Testis (tissue), 3 donors: ENCODE results near the gene DCBLD2. TPM values are rescaled to one million over a fixed set of nuclear protein-coding genes. Genes with fewer than 3 reads are reported as not detected.

Experiments used
- DNase-seq: peaks from one replicate; pipeline ENCODE4 v3.0.0-alpha.2; 2019
- H3K27ac ChIP-seq, 2 donors: fragments of 200-600 bp; sonication (generic); one replicate each; pipeline ENCODE4 v1.5.1; 2019
- H3K27me3 ChIP-seq: fragments of 200-600 bp; sonication (generic); one replicate; pipeline ENCODE4 v1.5.1; 2019
- H3K36me3 ChIP-seq: fragments of 200-600 bp; sonication (generic); one replicate; pipeline ENCODE4 v1.5.1; 2017; ENCODE audit warnings: low read depth; ENCODE audit errors: missing control alignments
- H3K4me1 ChIP-seq: fragments of 200-600 bp; sonication (generic); one replicate; pipeline ENCODE4 v1.5.1; 2019
- H3K4me3 ChIP-seq, 2 donors: fragments of 200-600 bp; sonication (generic); one replicate each; pipeline ENCODE4 v1.5.1; 2017 to 2019
- H3K9me3 ChIP-seq: fragments of 200-600 bp; sonication (generic); one replicate; pipeline ENCODE4 v1.5.1; 2017
- POLR2A ChIP-seq: fragments of 450-650 bp; IDR thresholded peaks from one replicate; pipeline ENCODE4 v1.6.1; 2017; ENCODE audit warnings: antibody characterized with exemption, mild to moderate bottlenecking, moderate library complexity
- WGBS, 2 donors: methylation state at CpG; one replicate each; pipeline ENCODE4 v1.1.5; 2018; 5-methylcytosine and 5-hydroxymethylcytosine counted together
- intact Hi-C: fragments of 100-400 bp; cut with DNase I; formaldehyde crosslinking; loops from one replicate; pipeline ENCODE4 v1.15.1; 2023; ENCODE audit warnings: low total_unique reads
- polyA plus RNA-seq: library from polyadenylated mRNA; stranded (reverse); fragments of 350-450 nt; fragmentation: Illumina TruSeq; extraction: RNeasy Lipid Tissue Mini Kit (QIAGEN cat#74804); gene quantifications from one replicate; pipeline ENCODE4 v1.2.3, GENCODE V29; 2014; ENCODE audit warnings: low read depth, low replicate concordance; ENCODE audit not compliant: insufficient read depth
- total RNA-seq, 2 donors: library from RNA; depleted of rRNA; stranded (reverse); fragments of >200 nt; gene quantifications; one replicate each; pipeline ENCODE4 v1.2.3, GENCODE V29; 2016
- TF ChIP-seq, protein P1 (sequence below), 3 experiments: fragments of 450-650 bp in 2 of 3; fragments of 200-600 bp in 1 of 3; sonication (generic) in 1 of 3; IDR thresholded peaks; one replicate each; pipeline ENCODE4 v1.5.1; 2016 to 2019; ENCODE audit warnings: antibody characterized with exemption in 3 of 3, mild to moderate bottlenecking in 2 of 3, moderate library complexity in 1 of 3

The DCBLD2 gene
- total and polyA plus RNA-seq, 3 donors from 2014 or later = 48.5 to 211 (median 161) TPM

DNA sequence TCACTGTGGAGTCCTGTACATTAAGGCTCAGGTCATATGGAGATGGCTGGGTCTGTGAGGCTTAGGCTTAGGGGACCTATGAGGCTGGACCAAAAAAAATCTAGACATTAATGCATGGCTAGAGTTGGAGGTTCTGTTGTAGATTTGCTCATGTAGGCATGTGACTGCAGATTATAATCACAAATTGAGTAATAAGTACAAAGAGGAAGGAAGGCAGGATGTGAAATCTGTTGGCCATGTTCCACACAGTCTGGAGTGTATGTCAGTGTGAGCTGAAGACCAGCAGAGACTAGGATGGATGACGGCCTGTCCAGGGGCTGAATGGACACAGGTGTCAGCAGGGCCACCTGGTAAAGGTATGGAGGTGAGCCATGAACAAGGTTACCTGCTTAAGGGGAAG, 138.4 kb downstream of the DCBLD2 start, which contains the start of gene ST3GAL6:
TSS of gene ST3GAL6 (plus strand) at position 265 of the 400 bp plus-strand sequence. CDS start 5,101 bp downstream, outside the sequence.
- WGBS, 2 donors = 78 to 83% methylated on average over 1 of the region's 1 CpG
- H3K27ac ChIP-seq = no peak within 1 kb of the TSS
- TF ChIP-seq, protein P1, sequence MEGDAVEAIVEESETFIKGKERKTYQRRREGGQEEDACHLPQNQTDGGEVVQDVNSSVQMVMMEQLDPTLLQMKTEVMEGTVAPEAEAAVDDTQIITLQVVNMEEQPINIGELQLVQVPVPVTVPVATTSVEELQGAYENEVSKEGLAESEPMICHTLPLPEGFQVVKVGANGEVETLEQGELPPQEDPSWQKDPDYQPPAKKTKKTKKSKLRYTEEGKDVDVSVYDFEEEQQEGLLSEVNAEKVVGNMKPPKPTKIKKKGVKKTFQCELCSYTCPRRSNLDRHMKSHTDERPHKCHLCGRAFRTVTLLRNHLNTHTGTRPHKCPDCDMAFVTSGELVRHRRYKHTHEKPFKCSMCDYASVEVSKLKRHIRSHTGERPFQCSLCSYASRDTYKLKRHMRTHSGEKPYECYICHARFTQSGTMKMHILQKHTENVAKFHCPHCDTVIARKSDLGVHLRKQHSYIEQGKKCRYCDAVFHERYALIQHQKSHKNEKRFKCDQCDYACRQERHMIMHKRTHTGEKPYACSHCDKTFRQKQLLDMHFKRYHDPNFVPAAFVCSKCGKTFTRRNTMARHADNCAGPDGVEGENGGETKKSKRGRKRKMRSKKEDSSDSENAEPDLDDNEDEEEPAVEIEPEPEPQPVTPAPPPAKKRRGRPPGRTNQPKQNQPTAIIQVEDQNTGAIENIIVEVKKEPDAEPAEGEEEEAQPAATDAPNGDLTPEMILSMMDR (IDR thresholded peaks at IDR 0.05) = no peak
- no peak for TF ChIP-seq POLR2A
- H3K27me3 ChIP-seq = no peaks in the 10 kb centered on the region
- no peaks in the 10 kb centered on the region for H3K9me3 ChIP-seq
- H3K4me1 ChIP-seq = peaks cover 6% of the 10 kb centered on the region
- peak; percentile 23 for DNase-seq
- intact Hi-C loops = no loop called here
- H3K4me3 ChIP-seq = no peak within 1 kb of the TSS
- no peaks in the 10 kb centered on the region for H3K36me3 ChIP-seq

DNA sequence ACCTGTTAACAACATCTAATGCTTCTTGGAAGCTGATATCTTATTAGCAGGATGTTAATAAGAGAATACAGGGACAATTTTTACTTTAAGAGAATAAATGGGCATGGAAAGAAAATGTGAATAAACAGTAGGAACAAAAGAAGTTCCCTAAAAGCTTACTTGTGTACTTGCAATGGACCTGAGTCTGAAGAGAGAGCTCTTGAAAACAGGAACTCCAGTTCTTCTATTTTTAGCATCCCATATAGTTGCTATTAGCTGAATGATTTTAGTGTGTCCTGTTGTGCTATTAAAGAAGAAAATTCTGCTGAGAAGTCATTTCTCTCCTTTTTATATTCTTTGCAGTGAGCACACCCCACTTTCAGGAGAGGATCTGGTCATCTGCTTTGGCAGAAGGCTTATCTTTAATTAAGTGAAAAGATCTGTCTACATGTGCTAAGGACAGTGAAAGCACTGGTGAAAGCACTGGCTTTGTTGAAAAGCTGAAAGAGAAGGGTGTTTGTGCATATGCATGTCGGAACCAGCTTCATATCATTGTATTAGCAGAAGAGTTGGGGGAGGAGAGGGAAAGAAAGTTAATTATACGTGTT, 139.8 kb downstream of the DCBLD2 start:
- no peak for DNase-seq
- no peaks in the 10 kb centered on the region for H3K9me3 ChIP-seq
- 52 to 61% methylated on average over 2 of the region's 2 CpGs for WGBS, 2 donors
- H3K4me3 ChIP-seq = no peak overlapping the region
- H3K27ac ChIP-seq = no peak overlapping the region
- intact Hi-C loops = no loop called here
- H3K36me3 ChIP-seq = no peaks in the 10 kb centered on the region
- peaks cover 6% of the 10 kb centered on the region for H3K4me1 ChIP-seq
- TF ChIP-seq, protein P1 (IDR thresholded peaks at IDR 0.05) = no peak
- TF ChIP-seq POLR2A = no peak
- H3K27me3 ChIP-seq = no peaks in the 10 kb centered on the region

DNA sequence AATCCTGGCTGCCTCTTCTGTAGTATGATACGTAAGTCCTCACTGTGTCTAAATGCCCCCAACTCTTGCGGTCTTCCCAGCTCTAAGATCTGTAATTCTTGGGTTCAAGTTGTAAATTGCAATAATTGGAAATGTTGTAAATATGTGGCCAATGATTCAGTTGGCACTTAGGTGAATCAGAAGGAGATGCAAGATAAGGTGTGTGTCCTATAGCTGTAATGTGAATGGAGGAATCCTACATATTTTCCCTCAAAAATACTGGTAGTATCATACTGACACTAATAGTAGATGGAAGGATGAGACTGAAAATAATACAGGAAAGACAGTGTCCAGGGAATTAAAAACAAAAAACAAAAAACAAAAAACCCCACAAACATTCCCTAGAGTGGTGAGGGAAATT, 141.9 kb downstream of the DCBLD2 start:
- Histone ChIP-seq H3K27me3 (no peaks in the 10 kb centered on the region), H3K27ac (no peak overlapping the region), H3K9me3 (no peaks in the 10 kb centered on the region), H3K4me1 (peaks cover 6% of the 10 kb centered on the region), H3K36me3 (no peaks in the 10 kb centered on the region), H3K4me3 (no peak overlapping the region)
- intact Hi-C loops = no loop called here
- TF ChIP-seq, protein P1 (IDR thresholded peaks at IDR 0.05) = no peak
- no peak for TF ChIP-seq POLR2A
- 76 to 88% methylated on average over 2 of the region's 2 CpGs for WGBS, 2 donors
- no peak for DNase-seq

DNA sequence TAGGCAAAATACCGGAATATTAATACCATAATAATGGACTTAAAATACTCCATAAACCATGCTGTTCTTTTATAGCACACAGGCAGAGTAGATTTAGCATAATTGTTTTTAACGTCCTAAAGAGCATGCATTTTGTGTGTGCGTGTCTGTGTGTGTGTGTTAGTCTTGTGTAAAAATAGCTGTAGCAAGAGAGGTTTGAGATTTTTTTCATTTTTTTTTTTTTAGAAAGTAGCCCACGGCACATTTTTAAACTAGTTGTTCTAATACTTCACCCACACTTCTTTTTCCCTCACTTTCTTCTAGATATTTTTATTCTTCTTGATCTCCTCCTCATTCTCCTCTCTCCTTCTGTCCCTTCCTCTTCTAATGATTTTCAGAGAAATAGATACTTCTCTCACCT, 145.9 kb downstream of the DCBLD2 start:
- no peaks in the 10 kb centered on the region for H3K4me1 ChIP-seq
- no peak overlapping the region for H3K4me3 ChIP-seq
- DNase-seq = no peak
- H3K27me3 ChIP-seq = no peaks in the 10 kb centered on the region
- no peaks in the 10 kb centered on the region for H3K36me3 ChIP-seq
- TF ChIP-seq POLR2A = no peak
- TF ChIP-seq, protein P1 (IDR thresholded peaks at IDR 0.05) = no peak
- no peaks in the 10 kb centered on the region for H3K9me3 ChIP-seq
- WGBS, 2 donors = 71 to 72% methylated on average over 4 of the region's 4 CpGs
- H3K27ac ChIP-seq = no peak overlapping the region
- intact Hi-C loops = no loop called here

DNA sequence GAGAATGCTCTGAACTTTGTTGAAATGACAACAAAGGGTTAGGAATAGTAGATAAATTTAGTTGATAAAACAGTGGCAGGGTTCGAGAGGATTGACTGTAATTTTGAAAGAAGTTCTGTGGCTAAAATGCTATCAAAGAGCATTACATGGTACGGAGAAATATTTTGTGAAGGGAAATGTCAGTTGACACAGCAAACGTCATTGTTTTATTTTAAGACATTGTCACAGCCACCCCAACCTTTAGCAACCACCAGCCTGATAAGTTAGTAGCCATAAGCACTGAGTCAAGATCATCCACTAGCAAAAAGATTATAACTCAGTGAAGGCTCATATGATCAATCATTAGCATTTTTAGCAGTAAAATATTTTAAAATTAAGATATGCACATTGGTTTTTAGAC, 147.0 kb downstream of the DCBLD2 start:
- Histone ChIP-seq H3K27ac (no peak overlapping the region), H3K36me3 (no peaks in the 10 kb centered on the region), H3K9me3 (no peaks in the 10 kb centered on the region), H3K27me3 (no peaks in the 10 kb centered on the region), H3K4me3 (no peak overlapping the region), H3K4me1 (no peaks in the 10 kb centered on the region)
- TF ChIP-seq POLR2A = no peak
- TF ChIP-seq, protein P1 (IDR thresholded peaks at IDR 0.05) = no peak
- 71 to 84% methylated on average over 3 of the region's 3 CpGs for WGBS, 2 donors
- DNase-seq = no peak
- intact Hi-C loops = no loop called here
